GM12878 (cell line): ENCODE measurements around the gene ADAMTSL2. TPM values are rescaled to one million over a fixed set of nuclear protein-coding genes. Genes with fewer than 3 reads are reported as not detected.

Source experiments
- ATAC-seq: fragments of 200-7000 bp; cut with Tn5 transposase; 3 replicates; pipeline ENCODE4 v1.9.1; 2020; ENCODE audit warnings: mild to moderate bottlenecking, moderate library complexity
- BruUV-seq: library from RNA; stranded (reverse); fragments of 400-500 nt; replicated peaks from 2 replicates; lab custom pipeline; 2021; lab: Mats Ljungman, UMichigan
- CTCF ChIA-PET: fragments of 300-600 bp; sonication (Branson Sonifier 250); formaldehyde crosslinking; extraction: SDS; loops from one replicate; lab custom pipeline; 2021; ENCODE audit warnings: inconsistent platforms; lab: Yijun Ruan, JAX
- POLR2A ChIA-PET: fragments of 350-600 bp; formaldehyde crosslinking; extraction: SDS; loops from one replicate; lab custom pipeline; 2021; ENCODE audit warnings: inconsistent platforms; lab: Charles Lee
- RAD21 ChIA-PET: fragments of 300-600 bp; sonication (Branson Sonifier 250); formaldehyde crosslinking; loops from one replicate; lab custom pipeline; 2023; ENCODE audit warnings: antibody characterized with exemption; ENCODE audit not compliant: unreplicated experiment; lab: Charles Lee
- SMC1A ChIA-PET: fragments of 300-600 bp; sonication (Branson Sonifier 250); formaldehyde crosslinking; loops from one replicate; lab custom pipeline; 2023; ENCODE audit not compliant: unreplicated experiment, uncharacterized antibody; lab: Charles Lee
- DNase-seq: peaks from one replicate; pipeline ENCODE4 v3.0.0-alpha.2; 2011; ENCODE audit warnings: low read depth, low spot score
- FAIRE-seq: peaks from 3 replicates; lab custom pipeline; 2011; peaks lifted over from hg19 to GRCh38; lab: Jason Lieb, UNC
- H2AFZ ChIP-seq: 2 replicates; pipeline ENCODE4 v1.6.0; 2011; ENCODE audit warnings: low read depth, low read length, control low read depth; ENCODE audit not compliant: control insufficient read depth
- H3K27ac ChIP-seq: 2 replicates; pipeline ENCODE4 v1.5.1; 2011; ENCODE audit warnings: control low read depth; ENCODE audit not compliant: control insufficient read depth, insufficient read depth
- H3K27me3 ChIP-seq, 2 experiments: replicated peaks in 1 of 2; 2 replicates each; pipeline versions ENCODE4 v1.6.0 to v1.6.1; 2011; ENCODE audit warnings: low read length in 1 of 2; ENCODE audit not compliant: control insufficient read depth in 2 of 2, insufficient read depth in 2 of 2
- H3K36me3 ChIP-seq, 2 experiments: 2 replicates each; pipeline ENCODE4 v1.5.1; 2011; ENCODE audit warnings: low read length in 1 of 2; ENCODE audit not compliant: control insufficient read depth in 2 of 2, insufficient read depth in 2 of 2
- H3K4me1 ChIP-seq: 2 replicates; pipeline ENCODE4 v1.6.1; 2011; ENCODE audit warnings: mild to moderate bottlenecking, low read length, moderate library complexity, mixed read lengths; ENCODE audit not compliant: control insufficient read depth, insufficient read depth
- H3K4me2 ChIP-seq: 2 replicates; pipeline ENCODE4 v1.6.0; 2011; ENCODE audit warnings: control low read depth; ENCODE audit not compliant: control insufficient read depth, insufficient read depth
- H3K4me3 ChIP-seq: fragments of 200-600 bp; sonication (generic); 2 replicates; pipeline ENCODE4 v1.5.1; 2016
- H3K79me2 ChIP-seq: 2 replicates; pipeline ENCODE4 v1.6.0; 2011; ENCODE audit warnings: low read length; ENCODE audit not compliant: control insufficient read depth, insufficient read depth
- H3K9ac ChIP-seq: 2 replicates; pipeline ENCODE4 v1.8.0; 2011; ENCODE audit warnings: low read length, control low read depth, mixed read lengths; ENCODE audit not compliant: control insufficient read depth, insufficient read depth
- H3K9me3 ChIP-seq: replicated peaks from 3 replicates; pipeline ENCODE4 v1.5.1; 2011; ENCODE audit warnings: mild to moderate bottlenecking, low read length; ENCODE audit not compliant: control insufficient read depth, insufficient read depth
- H4K20me1 ChIP-seq: 2 replicates; pipeline ENCODE4 v1.6.0; 2011; ENCODE audit not compliant: control insufficient read depth, insufficient read depth
- BRCA1 ChIP-seq: IDR thresholded peaks from 2 replicates; pipeline ENCODE4 v1.6.1; 2011; ENCODE audit warnings: low read depth, low read length, improper control_type of control experiment
- EED ChIP-seq: sonication (generic); IDR thresholded peaks from 2 replicates; pipeline ENCODE4 v1.6.1; 2016; ENCODE audit warnings: antibody characterized with exemption, low read depth
- HDGF ChIP-seq: fragments of 450-650 bp; IDR thresholded peaks from 2 replicates; pipeline ENCODE4 v1.6.1; 2016; ENCODE audit warnings: antibody characterized with exemption
- NRF1 ChIP-seq: conservative IDR thresholded peaks from 2 replicates; pipeline ENCODE4 v1.6.1; 2011; ENCODE audit warnings: mild to moderate bottlenecking, low read depth, low read length, improper control_type of control experiment
- POU2F2 ChIP-seq: IDR thresholded peaks from 3 replicates; pipeline ENCODE4 v1.6.1; 2011; ENCODE audit warnings: low read depth, mild to moderate bottlenecking, low read length, borderline replicate concordance
- YY1 ChIP-seq: IDR thresholded peaks from 2 replicates; pipeline ENCODE4 v1.6.1; 2011; ENCODE audit warnings: low read depth, mild to moderate bottlenecking, low read length
- ZNF687 ChIP-seq: fragments of 450-650 bp; IDR thresholded peaks from 2 replicates; pipeline ENCODE4 v1.6.1; 2017; ENCODE audit warnings: mild to moderate bottlenecking, moderate library complexity
- WGBS: methylation state at CpG from one replicate; pipeline ENCODE4 v1.1.6; 2016; ENCODE audit warnings: low lambda C conversion rate; ENCODE audit not compliant: insufficient replicate concordance, insufficient coverage; ENCODE audit errors: missing lambda C conversion rate; 5-methylcytosine and 5-hydroxymethylcytosine counted together
- in situ Hi-C: fragments of 300-500 bp; cut with MboI; formaldehyde crosslinking; loops from 9 replicates; pipeline ENCODE4 v1.14.3; 2018; ENCODE audit warnings: mixed read lengths
- intact Hi-C: fragments of 100-400 bp; cut with micrococcal nuclease; formaldehyde crosslinking; loops from one replicate; pipeline ENCODE4 v1.14.2; 2022; ENCODE audit not compliant: unreplicated experiment
- polyA plus RNA-seq, 11 experiments: library from polyadenylated mRNA; depleted of rRNA in 4 of 11; unstranded in 6 of 11; stranded (reverse) in 5 of 11; fragments of >200 nt; fragmentation: Nextera tagmentation in 4 of 11; fragmentation: Illumina TruSeq in 1 of 11; extraction: Ambion mirVana in 4 of 11; extraction: Trizol in 1 of 11; gene quantifications; 1 replicate in 1 of 11; 2 replicates in 10 of 11; pipeline versions ENCODE4 v1.2.1 to v1.2.3, GENCODE V29; 2011 to 2016; ENCODE audit warnings: inconsistent platforms in 2 of 11, missing spikeins in 2 of 11, low read depth in 1 of 11
- total RNA-seq, 4 experiments: library from RNA; depleted of rRNA in 3 of 4; stranded (reverse); fragments of >200 nt in 3 of 4; fragmentation: Illumina TruSeq in 1 of 4; extraction: Trizol in 1 of 4; gene quantifications; 2 replicates each; pipeline versions ENCODE4 v1.2.1 to v1.2.3, GENCODE V29; 2013 to 2021

The ADAMTSL2 gene
- total and polyA plus RNA-seq, 10 of the 15 experiments (the other 5 are each of a cell fraction or from before 2014, with no cell fraction given), result 0.07 TPM; not detected in 9

GRCh38 chr9:133593587-133594253 lies 59.2 kb downstream of the ADAMTSL2 start:
- H4K20me1 ChIP-seq, result no peaks in the 10 kb centered on the region
- no peaks in the 10 kb centered on the region for H3K4me1 ChIP-seq
- WGBS, result 46% methylated on average over 15 of the region's 15 CpGs
- ChIA-PET SMC1A (no interaction called here), RAD21 (no interaction called here), CTCF (interaction anchor here (0.8 kb wide), 1 partner anchor 149 kb away, joined by 5 read pairs; no protein-coding TSS in a partner anchor), POLR2A (no interaction called here)
- no peaks in the 10 kb centered on the region; the same call in 1 of the 3 replicates for H3K9me3 ChIP-seq
- in situ Hi-C loops, result no loop called here
- no peak for FAIRE-seq
- intact Hi-C loops, result no loop called here
- no peak overlapping the region for H3K9ac ChIP-seq
- H3K79me2 ChIP-seq, result no peaks in the 10 kb centered on the region
- no peak overlapping the region for H3K4me3 ChIP-seq
- DNase-seq, result no peak
- H3K4me2 ChIP-seq, result no peak overlapping the region
- no TSS peak for BruUV-seq
- no peak for ATAC-seq
- no peaks in the 10 kb centered on the region for H3K27me3 ChIP-seq
- H3K36me3 ChIP-seq, result no peaks in the 10 kb centered on the region
- TF ChIP-seq YY1 (no peak), EED (no peak), POU2F2 (no peak), ZNF687 (no peak), BRCA1 (no peak), HDGF (no peak), NRF1 (no peak)
- no peak overlapping the region for H3K27ac ChIP-seq
- H2AFZ ChIP-seq, result no peak overlapping the region
